AG09319 (cell line): ENCODE results near the gene SRGAP3.

ENCODE experiments used
- DNase-seq: peaks from one replicate; pipeline ENCODE4 v3.0.0-alpha.2; 2010; ENCODE audit warnings: low read depth; ENCODE audit errors: extremely low read depth
- TF ChIP-seq, protein P1 (sequence below): IDR thresholded peaks from 2 replicates; pipeline ENCODE4 v1.5.1; 2011; ENCODE audit warnings: low read depth, mild to moderate bottlenecking, inconsistent platforms, low read length, moderate library complexity

Gene SRGAP3

DNA sequence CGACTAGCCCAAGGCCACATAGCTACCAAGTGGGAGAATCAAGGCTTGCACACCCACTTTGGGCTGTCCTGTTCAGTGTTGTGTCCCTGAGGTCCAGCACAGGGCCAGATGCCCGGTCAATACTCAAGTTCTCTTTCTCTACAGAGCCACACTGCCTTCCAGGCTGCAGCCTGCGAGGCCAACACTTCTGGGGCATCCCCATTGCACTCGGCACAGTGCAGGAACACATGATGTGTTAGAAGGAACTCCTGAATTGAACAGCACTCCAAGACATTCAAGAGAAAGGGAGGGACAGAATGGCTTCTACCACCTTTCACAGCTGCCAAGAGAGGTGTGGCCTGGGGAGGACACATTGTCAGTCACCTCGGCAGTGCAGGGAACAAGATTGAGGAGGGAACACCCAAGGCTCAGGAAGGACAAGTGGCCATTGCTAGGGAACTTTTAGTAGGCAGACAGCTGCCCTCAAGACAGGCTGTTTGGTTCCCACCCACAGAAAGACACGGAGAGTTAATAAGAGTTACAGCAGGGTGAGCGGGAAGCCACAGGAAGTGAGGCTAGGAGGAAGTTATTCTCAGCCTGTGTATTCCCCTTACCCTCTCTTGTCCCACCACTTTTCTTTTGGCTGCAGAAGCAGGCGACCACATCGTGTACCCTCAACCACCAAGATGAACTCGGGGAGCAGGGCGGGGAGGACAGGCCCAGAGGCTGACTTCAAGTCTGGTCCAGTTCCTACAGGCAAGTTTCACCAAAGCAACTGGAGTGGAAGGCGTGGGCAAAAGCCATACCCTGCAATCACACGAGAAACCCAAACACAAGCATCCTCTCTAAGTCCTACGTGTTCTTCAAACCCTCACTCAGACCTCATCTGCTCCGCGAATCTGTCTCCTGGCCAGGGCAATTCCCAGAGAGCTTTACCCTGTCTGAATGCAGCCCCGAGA lies 69.4 kb downstream of the SRGAP3 start:
- TF ChIP-seq, protein P1, sequence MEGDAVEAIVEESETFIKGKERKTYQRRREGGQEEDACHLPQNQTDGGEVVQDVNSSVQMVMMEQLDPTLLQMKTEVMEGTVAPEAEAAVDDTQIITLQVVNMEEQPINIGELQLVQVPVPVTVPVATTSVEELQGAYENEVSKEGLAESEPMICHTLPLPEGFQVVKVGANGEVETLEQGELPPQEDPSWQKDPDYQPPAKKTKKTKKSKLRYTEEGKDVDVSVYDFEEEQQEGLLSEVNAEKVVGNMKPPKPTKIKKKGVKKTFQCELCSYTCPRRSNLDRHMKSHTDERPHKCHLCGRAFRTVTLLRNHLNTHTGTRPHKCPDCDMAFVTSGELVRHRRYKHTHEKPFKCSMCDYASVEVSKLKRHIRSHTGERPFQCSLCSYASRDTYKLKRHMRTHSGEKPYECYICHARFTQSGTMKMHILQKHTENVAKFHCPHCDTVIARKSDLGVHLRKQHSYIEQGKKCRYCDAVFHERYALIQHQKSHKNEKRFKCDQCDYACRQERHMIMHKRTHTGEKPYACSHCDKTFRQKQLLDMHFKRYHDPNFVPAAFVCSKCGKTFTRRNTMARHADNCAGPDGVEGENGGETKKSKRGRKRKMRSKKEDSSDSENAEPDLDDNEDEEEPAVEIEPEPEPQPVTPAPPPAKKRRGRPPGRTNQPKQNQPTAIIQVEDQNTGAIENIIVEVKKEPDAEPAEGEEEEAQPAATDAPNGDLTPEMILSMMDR: no peak
- DNase-seq: no peak

DNA sequence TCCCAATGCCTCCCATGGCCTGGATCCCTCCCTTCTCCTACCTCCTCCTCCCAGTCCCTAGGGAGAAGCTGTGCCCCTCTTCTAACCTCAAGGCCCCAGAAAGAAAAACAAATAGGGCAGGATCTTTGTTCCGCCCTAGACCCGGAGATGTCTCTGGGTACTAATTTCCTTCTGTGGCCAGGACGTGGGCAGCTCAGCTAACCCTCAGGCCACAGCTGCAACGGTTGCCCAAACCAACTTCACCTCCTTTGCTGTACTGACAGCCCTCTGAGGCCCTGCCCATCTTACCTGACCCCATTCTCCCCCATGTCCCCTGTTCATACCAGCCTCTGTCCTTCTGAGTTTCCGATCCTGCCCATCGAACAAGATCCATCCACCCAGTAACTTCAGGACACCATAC lies 70.7 kb downstream of the SRGAP3 start:
- TF ChIP-seq, protein P1: no peak
- no peak for DNase-seq

DNA sequence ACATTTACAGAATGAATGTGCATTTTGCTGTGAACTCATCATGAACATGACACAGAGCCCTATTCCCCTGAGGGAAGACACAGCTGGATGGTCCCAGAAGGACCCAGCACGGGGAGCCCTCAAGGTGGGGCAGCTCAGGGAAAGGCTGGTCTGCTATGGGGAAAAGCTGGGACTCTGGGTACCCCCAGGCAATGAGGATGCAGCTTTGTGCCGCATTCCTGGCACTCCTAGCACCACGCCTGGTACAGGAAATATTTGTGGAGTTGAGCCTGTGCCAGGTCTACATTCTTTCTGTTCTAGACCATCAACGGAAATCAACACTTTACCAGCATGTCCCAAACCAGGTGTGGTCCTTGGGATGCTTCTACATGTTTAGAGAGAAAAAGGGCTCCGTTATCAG lies 74.0 kb downstream of the SRGAP3 start:
- no peak for DNase-seq
- TF ChIP-seq, protein P1: no peak

DNA sequence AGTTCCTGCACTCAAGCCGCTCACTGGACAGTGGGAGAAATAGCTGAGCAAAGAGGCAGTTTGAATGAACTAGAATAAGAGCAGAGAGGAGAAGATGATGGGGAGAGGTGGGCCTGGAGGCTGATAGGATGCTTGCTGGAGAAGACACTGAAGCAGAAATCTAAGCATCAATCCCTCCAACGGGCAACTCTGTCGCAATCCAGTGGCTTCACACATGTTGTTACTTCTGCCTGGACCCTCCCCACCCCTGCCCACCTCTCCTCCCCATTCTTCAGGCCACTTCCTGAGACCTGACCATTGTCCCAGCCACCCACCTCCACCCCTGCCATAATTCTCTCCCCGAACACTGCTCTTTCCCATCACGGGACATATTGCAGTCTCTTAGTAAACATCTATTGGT lies 76.0 kb downstream of the SRGAP3 start:
- TF ChIP-seq, protein P1: no peak
- no peak for DNase-seq

DNA sequence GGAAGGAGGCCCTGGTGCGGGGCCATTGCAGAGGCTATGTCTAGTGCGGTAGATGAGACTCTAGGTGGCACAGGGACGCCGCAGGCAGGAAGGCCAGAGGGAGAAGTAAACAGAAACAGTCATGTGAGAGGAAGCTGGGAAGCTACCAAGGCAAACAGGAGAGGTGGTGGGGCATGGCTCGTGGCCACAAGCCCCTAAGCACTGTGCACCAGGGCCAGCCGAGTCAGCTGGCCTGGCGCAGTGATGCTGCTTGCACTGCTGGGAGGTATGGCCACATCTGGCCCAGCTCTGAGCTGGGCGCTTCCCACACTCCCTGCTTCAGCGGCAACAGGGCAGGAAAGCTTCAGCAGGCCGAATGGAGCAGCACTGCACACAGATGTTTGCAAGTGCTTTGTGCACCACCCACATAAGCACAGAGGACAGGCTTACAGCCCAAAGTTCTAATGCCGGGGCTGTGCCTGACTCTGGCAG lies 76.6 kb downstream of the SRGAP3 start:
- TF ChIP-seq, protein P1: no peak
- no peak for DNase-seq

DNA sequence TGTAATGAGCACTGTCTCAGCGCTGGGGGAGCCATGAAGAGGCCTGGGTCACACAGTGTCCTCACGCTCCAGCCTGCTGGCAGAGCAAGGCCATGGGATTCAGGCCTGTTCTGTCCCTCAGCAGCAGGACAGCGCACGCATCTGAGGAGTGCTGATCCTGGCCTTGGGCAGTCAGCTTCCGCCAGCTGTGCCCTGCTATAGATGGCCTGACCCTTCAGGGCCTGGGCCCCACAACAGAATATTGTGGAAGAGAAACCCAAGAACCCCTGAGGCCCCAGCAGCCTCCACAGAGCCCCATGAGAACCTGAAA lies 78.6 kb downstream of the SRGAP3 start:
- no peak for DNase-seq
- TF ChIP-seq, protein P1: no peak

DNA sequence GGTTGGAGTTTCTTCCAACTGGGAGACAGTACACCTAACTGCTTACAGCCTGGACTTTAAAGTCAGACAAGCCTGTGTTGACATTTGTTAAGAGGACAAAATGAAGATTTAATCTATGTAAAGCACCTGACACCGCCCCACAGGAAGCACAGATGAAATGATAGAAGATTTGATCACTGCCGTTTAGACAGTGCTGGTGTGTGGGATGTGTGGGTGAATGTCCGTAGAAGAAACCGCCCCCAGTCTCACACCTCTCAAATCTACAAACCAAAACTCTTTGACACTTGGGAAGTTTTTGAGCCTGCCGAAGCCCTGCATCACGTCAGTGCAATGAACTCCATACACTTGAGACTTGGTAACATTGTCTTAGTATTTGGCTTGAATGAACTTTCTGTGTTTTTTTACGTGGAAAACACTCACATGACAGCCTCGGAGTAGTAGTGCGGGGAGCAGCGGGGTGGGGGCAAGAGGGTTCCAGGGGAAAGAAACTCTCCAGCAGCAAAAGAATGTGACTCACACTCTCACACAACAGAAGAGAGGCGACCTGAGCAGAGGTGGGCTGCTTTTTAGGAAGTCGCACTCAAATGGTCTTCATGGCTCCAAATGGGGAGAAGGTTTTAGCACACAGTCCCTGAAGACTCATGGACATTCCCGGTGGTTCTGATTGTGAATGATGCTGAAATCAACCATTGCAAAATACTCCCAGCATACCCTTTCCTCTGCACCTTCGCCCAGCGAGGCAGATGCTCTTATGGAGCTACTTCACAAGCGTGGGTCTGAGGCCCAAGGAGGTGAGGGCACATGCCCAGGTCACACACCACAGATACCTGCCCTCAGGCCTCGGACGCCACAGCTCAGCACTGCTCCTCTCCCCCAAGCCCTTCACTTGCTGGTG lies 79.2 kb downstream of the SRGAP3 start:
- DNase-seq: no peak
- TF ChIP-seq, protein P1: no peak
